Epithelial cell of esophagus (primary cell): ENCODE measurements around the gene MAPK4.
A peak's percentile ranks its signal among the peaks of the same experiment; 100 is the strongest.
"Not testable (repeated sequence)": the region's sequence is repeated elsewhere in the genome, so short reads cannot be mapped to it uniquely, and the experiment has no call there.

Experiments
- DNase-seq: peaks from one replicate; pipeline ENCODE4 v3.0.0; 2010; ENCODE audit warnings: low read depth
- H3K4me3 ChIP-seq: 2 replicates; pipeline ENCODE4 v1.5.1; 2011; ENCODE audit warnings: mild to moderate bottlenecking, low read length, control low read depth
- TF ChIP-seq, protein P1 (sequence below): IDR thresholded peaks from 2 replicates; pipeline ENCODE4 v1.5.1; 2011; ENCODE audit warnings: low read depth, mild to moderate bottlenecking, low read length, control low read depth, inconsistent platforms; ENCODE audit not compliant: insufficient read depth; ENCODE audit errors: missing control alignments

MAPK4 gene

DNA sequence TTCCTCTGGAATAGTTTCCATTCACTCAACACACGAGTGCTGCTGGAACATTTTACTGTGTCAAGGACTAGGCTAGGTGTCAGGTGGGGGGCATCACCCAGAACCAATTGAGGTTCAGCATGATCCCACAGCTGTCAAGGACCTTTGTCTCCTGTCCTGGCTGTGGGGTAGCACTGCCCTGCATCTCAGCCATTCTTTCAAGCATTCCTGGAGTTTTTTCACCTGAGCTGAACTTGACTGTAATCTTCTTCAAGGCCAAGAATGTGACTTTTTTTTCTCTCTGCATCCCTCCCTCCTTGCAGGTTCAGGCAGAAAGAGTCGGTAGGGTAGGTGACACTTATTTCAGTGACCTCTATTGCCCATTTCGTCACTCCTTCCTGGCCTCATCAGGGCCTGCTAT, 3.5 kb downstream of the MAPK4 start:
- H3K4me3 ChIP-seq = no peak overlapping the region
- TF ChIP-seq, protein P1, sequence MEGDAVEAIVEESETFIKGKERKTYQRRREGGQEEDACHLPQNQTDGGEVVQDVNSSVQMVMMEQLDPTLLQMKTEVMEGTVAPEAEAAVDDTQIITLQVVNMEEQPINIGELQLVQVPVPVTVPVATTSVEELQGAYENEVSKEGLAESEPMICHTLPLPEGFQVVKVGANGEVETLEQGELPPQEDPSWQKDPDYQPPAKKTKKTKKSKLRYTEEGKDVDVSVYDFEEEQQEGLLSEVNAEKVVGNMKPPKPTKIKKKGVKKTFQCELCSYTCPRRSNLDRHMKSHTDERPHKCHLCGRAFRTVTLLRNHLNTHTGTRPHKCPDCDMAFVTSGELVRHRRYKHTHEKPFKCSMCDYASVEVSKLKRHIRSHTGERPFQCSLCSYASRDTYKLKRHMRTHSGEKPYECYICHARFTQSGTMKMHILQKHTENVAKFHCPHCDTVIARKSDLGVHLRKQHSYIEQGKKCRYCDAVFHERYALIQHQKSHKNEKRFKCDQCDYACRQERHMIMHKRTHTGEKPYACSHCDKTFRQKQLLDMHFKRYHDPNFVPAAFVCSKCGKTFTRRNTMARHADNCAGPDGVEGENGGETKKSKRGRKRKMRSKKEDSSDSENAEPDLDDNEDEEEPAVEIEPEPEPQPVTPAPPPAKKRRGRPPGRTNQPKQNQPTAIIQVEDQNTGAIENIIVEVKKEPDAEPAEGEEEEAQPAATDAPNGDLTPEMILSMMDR = no peak
- no peak for DNase-seq

DNA sequence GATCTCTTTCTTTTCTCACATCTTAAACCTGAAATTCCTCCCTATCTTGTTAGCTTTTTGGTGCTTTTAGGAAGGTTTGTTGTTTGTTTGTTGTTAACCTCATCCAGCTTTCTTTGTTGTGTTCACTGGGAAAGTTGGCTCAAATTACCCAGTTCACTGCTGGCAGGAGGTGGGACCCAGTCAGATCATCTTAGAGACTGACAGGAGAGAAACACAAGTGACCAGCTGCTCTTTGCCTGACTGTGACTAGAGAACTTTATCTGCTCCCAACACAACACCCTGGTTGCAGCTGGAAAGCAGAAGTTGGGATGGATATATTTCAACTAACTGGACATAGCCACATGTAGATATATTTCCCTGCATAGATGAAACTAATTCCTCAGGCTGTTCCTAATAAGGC, 10.0 kb downstream of the MAPK4 start:
- DNase-seq = no peak
- TF ChIP-seq, protein P1 = no peak
- no peak overlapping the region for H3K4me3 ChIP-seq

DNA sequence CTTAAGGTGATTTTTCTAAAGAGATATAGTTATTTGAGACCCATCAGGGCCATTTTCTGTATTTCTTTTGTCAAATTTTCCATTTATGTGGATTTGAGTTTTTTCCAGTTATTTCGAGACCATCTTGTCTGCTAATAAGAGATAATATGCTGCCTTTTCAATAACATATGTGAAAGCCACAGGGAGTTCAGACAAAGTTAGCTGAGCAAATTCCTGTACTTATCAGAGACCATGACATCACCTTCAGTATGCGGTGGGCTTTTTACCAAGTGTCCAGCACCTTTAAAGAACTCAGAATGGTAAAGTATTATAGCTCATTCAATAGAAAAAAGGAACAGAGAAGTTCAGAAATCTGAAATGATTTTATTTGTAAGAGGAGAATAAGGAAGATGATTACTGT, 11.7 kb downstream of the MAPK4 start:
- TF ChIP-seq, protein P1 = no peak
- H3K4me3 ChIP-seq = no peak overlapping the region
- no peak for DNase-seq

DNA sequence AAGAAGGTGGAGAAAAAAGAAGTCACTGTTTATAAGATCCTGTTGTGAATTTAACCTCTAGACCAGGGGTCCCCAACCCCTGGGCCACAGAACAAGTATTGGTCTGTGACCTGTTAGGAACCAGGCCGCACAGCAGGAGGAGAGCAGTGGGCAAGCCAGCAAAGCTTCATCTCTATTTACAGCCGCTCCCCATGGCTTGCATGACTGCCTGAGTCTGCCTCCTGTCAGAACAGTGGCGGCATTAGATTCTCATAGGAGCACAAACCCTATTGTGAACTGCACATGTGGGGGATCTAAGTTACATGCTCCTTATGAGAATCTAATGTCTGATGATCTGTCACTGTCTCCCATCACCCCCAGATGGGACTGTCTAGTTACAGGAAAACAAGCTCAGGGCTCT, 13.3 kb downstream of the MAPK4 start:
- not testable (repeated sequence) for H3K4me3 ChIP-seq, DNase-seq

DNA sequence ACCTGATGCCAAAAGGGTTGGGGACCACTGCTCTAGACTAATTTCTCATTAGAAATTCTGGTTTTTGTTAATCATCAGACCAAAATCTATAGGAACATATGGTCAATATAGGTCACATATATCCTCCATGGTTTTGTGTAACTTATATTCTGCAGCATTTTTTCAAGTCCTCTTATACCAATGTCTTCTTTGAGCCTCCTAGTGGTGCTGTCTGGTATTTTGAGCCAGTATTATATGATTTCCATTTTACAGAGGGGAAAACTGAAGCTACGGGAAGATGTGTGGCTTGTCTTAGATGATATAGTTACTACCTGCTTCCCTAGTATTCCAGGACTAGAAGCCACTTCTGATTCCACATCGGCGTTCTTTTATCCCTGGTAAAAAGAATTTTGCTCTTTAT, 13.8 kb downstream of the MAPK4 start:
- H3K4me3 ChIP-seq = no peak overlapping the region
- peak; percentile 13 for DNase-seq
- TF ChIP-seq, protein P1 = peak; percentile 10

DNA sequence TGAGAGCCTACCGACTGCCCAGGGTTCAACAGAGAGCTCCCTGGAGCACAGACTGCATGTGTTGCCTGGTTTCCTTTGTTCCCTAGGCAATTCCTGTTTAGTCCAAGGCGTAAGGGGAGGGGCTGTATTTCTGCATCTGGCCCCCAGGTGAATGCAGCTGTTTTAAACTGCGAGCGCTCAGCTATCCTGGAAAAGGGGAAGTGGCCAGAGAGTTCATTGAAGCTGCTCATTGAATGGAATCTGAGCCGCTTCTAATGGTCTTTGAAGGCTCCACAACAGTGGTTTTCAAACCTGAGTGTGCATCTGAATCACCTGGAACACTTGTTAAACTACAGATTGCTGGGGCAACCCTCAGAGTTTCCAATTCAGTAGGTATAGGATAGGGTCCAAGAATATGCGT, 18.1 kb downstream of the MAPK4 start:
- no peak for DNase-seq
- TF ChIP-seq, protein P1 = no peak
- H3K4me3 ChIP-seq = no peak overlapping the region

DNA sequence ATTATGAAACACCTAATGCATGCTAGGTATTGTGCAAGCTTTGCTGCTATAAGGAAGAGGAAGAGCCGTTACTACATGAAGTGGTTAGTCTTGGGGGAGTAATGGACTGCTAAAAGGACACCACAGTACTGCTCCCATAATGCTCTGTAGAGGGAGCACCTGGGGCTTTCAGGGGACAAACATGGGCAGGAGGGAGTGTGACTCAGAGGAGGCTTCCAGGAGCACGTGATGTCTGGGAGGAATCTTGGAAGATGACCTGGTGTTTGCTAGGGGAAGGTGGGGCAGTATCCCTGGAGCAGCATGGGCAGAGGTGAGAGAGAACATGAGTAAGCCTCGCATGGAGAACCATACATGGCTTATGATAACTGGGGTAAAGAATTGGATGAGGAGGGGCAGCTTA, 18.8 kb downstream of the MAPK4 start:
- TF ChIP-seq, protein P1 = no peak
- H3K4me3 ChIP-seq = no peak overlapping the region
- peak; percentile 79 for DNase-seq
